ENCODE data around the gene ERCC6L.

The ERCC6L gene

GRCh38 chrX:72207366-72207765, 31.5 kb downstream of the ERCC6L start:
- no peak for TF ChIP-seq CTCF (IDR thresholded peaks at IDR 0.05; ENCODE audit: borderline replicate concordance, control extremely low read depth, extremely low read depth, insufficient read depth, missing control alignments)
- DNase-seq (ENCODE audit: low spot score) = no peak
- in situ Hi-C loops (cut with MboI; ENCODE audit: low sequenced_read_pairs, unreplicated experiment) = no loop called here

DNA sequence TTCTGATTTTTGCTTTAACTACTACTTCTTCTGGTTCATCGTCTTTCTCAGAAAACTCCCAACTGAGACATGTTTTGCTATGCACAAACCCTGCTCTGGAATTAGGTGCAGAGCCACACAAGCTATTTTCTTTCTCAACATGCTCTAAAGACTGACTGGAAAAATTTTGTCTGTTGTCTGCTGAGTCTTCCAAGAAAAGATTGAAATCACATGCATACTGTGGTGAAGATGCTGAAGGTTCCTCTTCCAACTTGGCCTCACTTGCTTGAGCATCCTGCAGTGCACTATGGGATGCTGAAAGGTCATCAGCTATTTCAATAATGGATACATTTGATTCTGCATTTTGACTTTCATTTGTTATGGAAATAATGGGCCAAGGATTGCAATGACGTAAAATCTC, 33.1 kb downstream of the ERCC6L start:
- no peak for TF ChIP-seq CTCF (IDR thresholded peaks at IDR 0.05; ENCODE audit: borderline replicate concordance, control extremely low read depth, extremely low read depth, insufficient read depth, missing control alignments)
- in situ Hi-C loops (cut with MboI; ENCODE audit: low sequenced_read_pairs, unreplicated experiment) = no loop called here
- DNase-seq (ENCODE audit: low spot score) = no peak

- TF ChIP-seq CTCF (IDR thresholded peaks at IDR 0.05; ENCODE audit: borderline replicate concordance, control extremely low read depth, extremely low read depth, insufficient read depth, missing control alignments) = no peak
- in situ Hi-C loops (cut with MboI; ENCODE audit: low sequenced_read_pairs, unreplicated experiment) = no loop called here
- no peak for DNase-seq (ENCODE audit: low spot score)
Observed at GRCh38 chrX:72203421-72203820, 35.4 kb downstream of the ERCC6L start.

- in situ Hi-C loops (cut with MboI; ENCODE audit: low sequenced_read_pairs, unreplicated experiment) = no loop called here
- no peak for TF ChIP-seq CTCF (IDR thresholded peaks at IDR 0.05; ENCODE audit: borderline replicate concordance, control extremely low read depth, extremely low read depth, insufficient read depth, missing control alignments)
- DNase-seq (ENCODE audit: low spot score) = no peak
Observed at GRCh38 chrX:72202792-72203401, 35.9 kb downstream of the ERCC6L start.

- in situ Hi-C loops (cut with MboI; ENCODE audit: low sequenced_read_pairs, unreplicated experiment) = no loop called here
- no peak for TF ChIP-seq CTCF (IDR thresholded peaks at IDR 0.05; ENCODE audit: borderline replicate concordance, control extremely low read depth, extremely low read depth, insufficient read depth, missing control alignments)
- no peak for DNase-seq (ENCODE audit: low spot score)
Observed at GRCh38 chrX:72201836-72202536, 36.8 kb downstream of the ERCC6L start.

DNA sequence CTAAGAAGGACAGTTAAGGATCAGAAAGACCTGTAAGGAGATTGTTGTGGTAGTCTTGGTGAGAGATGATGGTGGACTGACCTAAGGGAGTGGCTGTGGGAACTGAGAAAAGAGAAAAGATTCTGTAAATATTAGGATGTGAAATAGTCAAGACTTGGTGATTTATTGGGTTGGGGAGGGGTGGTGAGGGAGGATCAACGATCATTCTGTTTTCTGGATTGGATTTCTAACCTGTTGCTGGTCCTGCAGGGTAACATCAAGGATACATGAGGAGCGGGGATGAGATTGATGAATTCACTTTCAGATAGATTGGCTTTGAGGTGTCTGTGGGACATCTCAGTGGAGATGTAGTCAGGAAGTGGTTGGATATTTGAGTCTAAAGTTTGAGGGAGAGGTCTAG, 55.9 kb downstream of the ERCC6L start:
- in situ Hi-C loops (cut with MboI; ENCODE audit: low sequenced_read_pairs, unreplicated experiment) = no loop called here

More for the DNA sequence above, 55.9 kb downstream of the ERCC6L start:
- TF ChIP-seq CTCF (IDR thresholded peaks at IDR 0.05; ENCODE audit: borderline replicate concordance, control extremely low read depth, extremely low read depth, insufficient read depth, missing control alignments) = no peak
- DNase-seq (ENCODE audit: low spot score) = no peak
